ENCODE results near the gene CELSR2. TPM values are rescaled to one million over a fixed set of nuclear protein-coding genes. Genes with fewer than 3 reads are reported as not detected.
"Not testable (repeated sequence)": the region's sequence is repeated elsewhere in the genome, so short reads cannot be mapped to it uniquely, and the experiment has no call there.

CELSR2 gene
- polyA plus RNA-seq, 1 donor: 4.1 TPM

- DNase-seq: no peak
These were observed 32.5 kb downstream of the CELSR2 start for GRCh38 chr1:109281680-109282496.

GRCh38 chr1:109282497-109282951 lies 33.2 kb downstream of the CELSR2 start:
- no peak for DNase-seq

- DNase-seq: peak; percentile 95
These were observed 33.8 kb downstream of the CELSR2 start, which contains the start of gene PSRC1 for GRCh38 chr1:109282952-109283747. Gene PSRC1, minus strand, starts transcription at chr1:109283145.

- no peak for DNase-seq
These were observed 34.6 kb downstream of the CELSR2 start for GRCh38 chr1:109283748-109284600.

GRCh38 chr1:109286762-109287161 lies 37.4 kb downstream of the CELSR2 start:
- not testable (repeated sequence) for DNase-seq

GRCh38 chr1:109290137-109290536 lies 40.8 kb downstream of the CELSR2 start:
- no peak for DNase-seq

- DNase-seq: no peak
These were observed 41.7 kb downstream of the CELSR2 start for GRCh38 chr1:109290998-109291397.

- DNase-seq: no peak
These were observed 43.0 kb downstream of the CELSR2 start for GRCh38 chr1:109292364-109292763.

GRCh38 chr1:109293026-109293425 lies 43.7 kb downstream of the CELSR2 start:
- no peak for DNase-seq

GRCh38 chr1:109294481-109294880 lies 45.1 kb downstream of the CELSR2 start:
- DNase-seq: no peak

- no peak for DNase-seq
These were observed 46.5 kb downstream of the CELSR2 start for GRCh38 chr1:109295712-109296415.

GRCh38 chr1:109296782-109297181 lies 47.4 kb downstream of the CELSR2 start:
- no peak for DNase-seq

GRCh38 chr1:109298666-109299557 lies 49.6 kb downstream of the CELSR2 start:
- peak; percentile 64 for DNase-seq

GRCh38 chr1:109299558-109300343 lies 50.4 kb downstream of the CELSR2 start:
- peak; percentile 75 for DNase-seq

- DNase-seq: no peak
These were observed 51.4 kb downstream of the CELSR2 start for GRCh38 chr1:109300650-109301151.

- no peak for DNase-seq
These were observed 52.5 kb downstream of the CELSR2 start for GRCh38 chr1:109301874-109302273.

- DNase-seq: no peak
These were observed 55.0 kb downstream of the CELSR2 start for GRCh38 chr1:109304226-109304920.

- not testable (repeated sequence) for DNase-seq
These were observed 56.7 kb downstream of the CELSR2 start for GRCh38 chr1:109305991-109306390.

GRCh38 chr1:109306832-109307273 lies 57.5 kb downstream of the CELSR2 start, which contains the start of gene MYBPHL:
Gene MYBPHL, minus strand, starts transcription at chr1:109307011. Its CDS starts 20 bp downstream, at chr1:109306991.
- DNase-seq: no peak

All from hindlimb muscle (tissue), 1 donor.